GM12878 (cell line): ENCODE data around the gene NCKAP5L.

Source experiments
- NFXL1 ChIP-seq: fragments of 450-650 bp; IDR thresholded peaks from 2 replicates; pipeline ENCODE4 v1.6.1; 2017; ENCODE audit warnings: antibody characterized with exemption, mild to moderate bottlenecking, borderline replicate concordance
- YY1 ChIP-seq: IDR thresholded peaks from 2 replicates; pipeline ENCODE4 v1.6.1; 2011; ENCODE audit warnings: low read depth, mild to moderate bottlenecking, low read length

- TF ChIP-seq YY1 (no peak), NFXL1 (no peak)
Observed at GRCh38 chr12:49827051-49827400, 1.2 kb downstream of the NCKAP5L start.
